Measurements from ENCODE around the gene NMRK1.

- TF ChIP-seq POLR2A (IDR thresholded peaks at IDR 0.05) (no peak), CTCF (IDR thresholded peaks at IDR 0.05) (no peak)
Measured at GRCh38 chr9:75104607-75105006, 16.7 kb upstream of the NMRK1 start.

All from lower leg skin (tissue), 3 donors.